Breast epithelium (tissue), 3 donors: ENCODE data around the gene ZNF383.
"Not testable (repeated sequence)": the region's sequence is repeated elsewhere in the genome, so short reads cannot be mapped to it uniquely, and the experiment has no call there.

Experiments used
- POLR2AphosphoS5 ChIP-seq, 3 donors: sonication (generic); formaldehyde crosslinking; IDR thresholded peaks; one replicate each; pipeline ENCODE4 v1.6.1; 2017; ENCODE audit warnings: antibody characterized with exemption in 3 of 3
- TF ChIP-seq, protein P1 (sequence below), 3 donors: fragments of 450-650 bp; IDR thresholded peaks; one replicate each; pipeline ENCODE4 v1.5.1; 2016 to 2017; ENCODE audit warnings: antibody characterized with exemption in 3 of 3, mild to moderate bottlenecking in 3 of 3, moderate library complexity in 3 of 3

DNA sequence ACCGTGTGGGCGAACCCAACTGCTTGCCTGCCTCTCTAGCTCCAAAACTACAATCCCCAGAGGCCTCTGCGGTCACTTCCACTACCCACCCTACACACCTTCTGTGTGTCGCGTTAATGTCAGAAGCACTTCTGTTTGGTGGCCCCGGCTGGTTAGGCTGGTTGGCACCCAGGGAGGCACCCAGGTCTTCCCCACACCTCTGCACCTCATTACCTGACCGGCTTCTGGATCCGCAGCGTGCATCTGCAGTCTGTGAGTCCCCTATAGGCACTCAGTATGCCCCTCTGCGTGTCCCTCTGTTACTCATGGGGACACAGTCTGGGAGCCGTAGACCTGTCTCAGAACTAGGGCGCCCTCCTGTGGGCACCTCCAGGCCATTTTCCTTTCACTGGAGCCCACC lies 49.0 kb downstream of the ZNF383 start:
- TF ChIP-seq, protein P1, sequence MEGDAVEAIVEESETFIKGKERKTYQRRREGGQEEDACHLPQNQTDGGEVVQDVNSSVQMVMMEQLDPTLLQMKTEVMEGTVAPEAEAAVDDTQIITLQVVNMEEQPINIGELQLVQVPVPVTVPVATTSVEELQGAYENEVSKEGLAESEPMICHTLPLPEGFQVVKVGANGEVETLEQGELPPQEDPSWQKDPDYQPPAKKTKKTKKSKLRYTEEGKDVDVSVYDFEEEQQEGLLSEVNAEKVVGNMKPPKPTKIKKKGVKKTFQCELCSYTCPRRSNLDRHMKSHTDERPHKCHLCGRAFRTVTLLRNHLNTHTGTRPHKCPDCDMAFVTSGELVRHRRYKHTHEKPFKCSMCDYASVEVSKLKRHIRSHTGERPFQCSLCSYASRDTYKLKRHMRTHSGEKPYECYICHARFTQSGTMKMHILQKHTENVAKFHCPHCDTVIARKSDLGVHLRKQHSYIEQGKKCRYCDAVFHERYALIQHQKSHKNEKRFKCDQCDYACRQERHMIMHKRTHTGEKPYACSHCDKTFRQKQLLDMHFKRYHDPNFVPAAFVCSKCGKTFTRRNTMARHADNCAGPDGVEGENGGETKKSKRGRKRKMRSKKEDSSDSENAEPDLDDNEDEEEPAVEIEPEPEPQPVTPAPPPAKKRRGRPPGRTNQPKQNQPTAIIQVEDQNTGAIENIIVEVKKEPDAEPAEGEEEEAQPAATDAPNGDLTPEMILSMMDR (IDR thresholded peaks at IDR 0.05): not testable (repeated sequence)
- TF ChIP-seq POLR2AphosphoS5 (IDR thresholded peaks at IDR 0.05): not testable (repeated sequence)
